Measurements from ENCODE around the gene NPHP4.

NPHP4 gene

GRCh38 chr1:5986018-5986417 is 6.2 kb downstream of the NPHP4 start:
- DNase-seq, result no peak

- DNase-seq, result no peak
Observed at GRCh38 chr1:5985250-5985649, 7.0 kb downstream of the NPHP4 start.

GRCh38 chr1:5983361-5984103 is 8.7 kb downstream of the NPHP4 start:
- DNase-seq, result no peak

- DNase-seq, result no peak
Observed at GRCh38 chr1:5982868-5983267, 9.4 kb downstream of the NPHP4 start.

- DNase-seq, result no peak
Observed at GRCh38 chr1:5982276-5982675, 9.9 kb downstream of the NPHP4 start.

- no peak for DNase-seq
Observed at GRCh38 chr1:5981009-5981380, 11.2 kb downstream of the NPHP4 start.

GRCh38 chr1:5980314-5981008 is 11.8 kb downstream of the NPHP4 start:
- DNase-seq, result no peak

GRCh38 chr1:5979536-5980313 is 12.5 kb downstream of the NPHP4 start:
- DNase-seq, result no peak

- DNase-seq, result no peak
Observed at GRCh38 chr1:5978452-5978851, 13.8 kb downstream of the NPHP4 start.

GRCh38 chr1:5977494-5978444 is 14.5 kb downstream of the NPHP4 start:
- no peak for DNase-seq

GRCh38 chr1:5976726-5977493 is 15.3 kb downstream of the NPHP4 start:
- DNase-seq, result no peak

GRCh38 chr1:5976231-5976630 is 16.0 kb downstream of the NPHP4 start:
- no peak for DNase-seq

- DNase-seq, result no peak
Observed at GRCh38 chr1:5975133-5975880, 16.9 kb downstream of the NPHP4 start.

- DNase-seq, result no peak
Observed at GRCh38 chr1:5974631-5975030, 17.6 kb downstream of the NPHP4 start.

GRCh38 chr1:5973771-5974170 is 18.5 kb downstream of the NPHP4 start:
- DNase-seq, result no peak

GRCh38 chr1:5972198-5972520 is 20.1 kb downstream of the NPHP4 start:
- no peak for DNase-seq

GRCh38 chr1:5971471-5972197 is 20.6 kb downstream of the NPHP4 start:
- DNase-seq, result no peak

- DNase-seq, result no peak
Observed at GRCh38 chr1:5970610-5971273, 21.5 kb downstream of the NPHP4 start.

- DNase-seq, result no peak
Observed at GRCh38 chr1:5969168-5969567, 23.1 kb downstream of the NPHP4 start.

- DNase-seq, result no peak
Observed at GRCh38 chr1:5968161-5968736, 24.0 kb downstream of the NPHP4 start.
